GM18861 (cell line): ENCODE measurements around the gene FOXI3.

Source experiments
- ATAC-seq: cut with Tn5 transposase; IDR thresholded peaks from one replicate; pipeline ENCODE4 v1.9.1; 2021; ENCODE audit not compliant: unreplicated experiment

Gene FOXI3

GRCh38 chr2:88452565-88452905 lies at the start of gene FOXI3:
TSS of gene FOXI3 (minus strand) at chr2:88452693. CDS start at chr2:88452535, 158 bp downstream.
- no peak for ATAC-seq

- no peak for ATAC-seq
These were observed 48.2 kb upstream of the FOXI3 start for GRCh38 chr2:88500691-88501090.

- ATAC-seq: no peak
These were observed 46.7 kb upstream of the FOXI3 start for GRCh38 chr2:88499204-88499603.

GRCh38 chr2:88493481-88493880 lies 41.0 kb upstream of the FOXI3 start:
- ATAC-seq: no peak

GRCh38 chr2:88492002-88492401 lies 39.5 kb upstream of the FOXI3 start:
- no peak for ATAC-seq

- no peak for ATAC-seq
These were observed 36.7 kb upstream of the FOXI3 start for GRCh38 chr2:88489181-88489580.

- no peak for ATAC-seq
These were observed 30.7 kb upstream of the FOXI3 start for GRCh38 chr2:88483200-88483599.

- ATAC-seq: no peak
These were observed 29.3 kb upstream of the FOXI3 start for GRCh38 chr2:88481691-88482336.

- no peak for ATAC-seq
These were observed 20.3 kb upstream of the FOXI3 start for GRCh38 chr2:88472811-88473210.

- ATAC-seq: no peak
These were observed 18.8 kb upstream of the FOXI3 start for GRCh38 chr2:88471083-88471942.

- no peak for ATAC-seq
These were observed 17.0 kb upstream of the FOXI3 start for GRCh38 chr2:88469202-88470114.

- no peak for ATAC-seq
These were observed 11.7 kb upstream of the FOXI3 start for GRCh38 chr2:88464153-88464552.

- no peak for ATAC-seq
These were observed 6.1 kb upstream of the FOXI3 start for GRCh38 chr2:88458633-88459032.

GRCh38 chr2:88452980-88453582 lies 588 bp upstream of the FOXI3 start:
- no peak for ATAC-seq

GRCh38 chr2:88451811-88452564 lies 505 bp downstream of the FOXI3 start:
- no peak for ATAC-seq

- no peak for ATAC-seq
These were observed 1.3 kb downstream of the FOXI3 start for GRCh38 chr2:88450925-88451810.

- no peak for ATAC-seq
These were observed 2.3 kb downstream of the FOXI3 start for GRCh38 chr2:88450186-88450585.

- ATAC-seq: no peak
These were observed 4.2 kb downstream of the FOXI3 start for GRCh38 chr2:88448248-88448647.

- no peak for ATAC-seq
These were observed 9.0 kb downstream of the FOXI3 start for GRCh38 chr2:88443353-88443938.
